Measurements from ENCODE around the gene CNTN5. TPM values are rescaled to one million over a fixed set of nuclear protein-coding genes. Genes with fewer than 3 reads are reported as not detected.
"Not testable (repeated sequence)": the region's sequence is repeated elsewhere in the genome, so short reads cannot be mapped to it uniquely, and the experiment has no call there.

CNTN5 gene
- total and polyA plus RNA-seq, 2 experiments from 2014 or later: not detected

- H3K4me3 ChIP-seq: no peak overlapping the region
- H3K9ac ChIP-seq: no peak overlapping the region
- no peaks in the 10 kb centered on the region for H4K20me1 ChIP-seq (ENCODE audit: insufficient read depth)
- H3K79me2 ChIP-seq (ENCODE audit: insufficient read depth): no peaks in the 10 kb centered on the region
- no peaks in the 10 kb centered on the region for H3K9me2 ChIP-seq (ENCODE audit: insufficient read depth)
- no peak overlapping the region for H3K4me2 ChIP-seq (ENCODE audit: unreplicated experiment)
- H3K27ac ChIP-seq: no peak overlapping the region
- in situ Hi-C loops (cut with MboI): no loop called here
- no peaks in the 10 kb centered on the region for H3F3A ChIP-seq (ENCODE audit: insufficient read depth)
- no peaks in the 10 kb centered on the region for H3K36me3 ChIP-seq (ENCODE audit: low read depth)
- H2AFZ ChIP-seq: no peak overlapping the region
- TF ChIP-seq EZH2 (IDR thresholded peaks at IDR 0.05; ENCODE audit: insufficient read depth, poor library complexity, severe bottlenecking): no peak
- TF ChIP-seq EZH2phosphoT487 (IDR thresholded peaks at IDR 0.05; ENCODE audit: insufficient read depth, low read depth): no peak
- H3K4me1 ChIP-seq (ENCODE audit: insufficient read depth): no peaks in the 10 kb centered on the region
- 38 to 43% methylated on average over 16 of the region's 16 CpGs for WGBS, 2 experiments (ENCODE audit: low coverage in 1 of 2, low lambda C conversion rate in 2 of 2, missing lambda C conversion rate in 2 of 2)
- H3K27me3 ChIP-seq (replicated peaks; ENCODE audit: insufficient read depth): no peaks in the 10 kb centered on the region
- no peaks in the 10 kb centered on the region for H3K9me3 ChIP-seq (ENCODE audit: low read depth)
- DNase-seq: no peak
Observed at GRCh38 chr11:100273066-100273815, 1252.5 kb downstream of the CNTN5 start.

- H3K9ac ChIP-seq; DNase-seq; H3F3A ChIP-seq (ENCODE audit: insufficient read depth); H4K20me1 ChIP-seq (ENCODE audit: insufficient read depth); H3K4me1 ChIP-seq (ENCODE audit: insufficient read depth); H3K9me2 ChIP-seq (ENCODE audit: insufficient read depth); H3K79me2 ChIP-seq (ENCODE audit: insufficient read depth); H3K4me2 ChIP-seq (ENCODE audit: unreplicated experiment); H3K27me3 ChIP-seq (replicated peaks; ENCODE audit: insufficient read depth); H3K9me3 ChIP-seq (ENCODE audit: low read depth); in situ Hi-C loops (cut with MboI); H3K4me3 ChIP-seq; H3K36me3 ChIP-seq (ENCODE audit: low read depth); H3K27ac ChIP-seq; H2AFZ ChIP-seq: not testable (repeated sequence)
- WGBS, 2 experiments (ENCODE audit: low coverage in 1 of 2, low lambda C conversion rate in 2 of 2, missing lambda C conversion rate in 2 of 2): 29 to 32% methylated on average over 4 of the region's 4 CpGs
Observed at GRCh38 chr11:100274466-100274865, 1253.7 kb downstream of the CNTN5 start.

GRCh38 chr11:100294748-100295147, 1274.0 kb downstream of the CNTN5 start:
- no peak overlapping the region for H3K27ac ChIP-seq
- H3K9me3 ChIP-seq (ENCODE audit: low read depth): no peaks in the 10 kb centered on the region
- DNase-seq: no peak
- TF ChIP-seq EZH2phosphoT487 (IDR thresholded peaks at IDR 0.05; ENCODE audit: insufficient read depth, low read depth) (no peak), EZH2 (IDR thresholded peaks at IDR 0.05; ENCODE audit: insufficient read depth, poor library complexity, severe bottlenecking) (no peak)
- 32 to 33% methylated on average over 6 of the region's 6 CpGs for WGBS, 2 experiments (ENCODE audit: low coverage in 1 of 2, low lambda C conversion rate in 2 of 2, missing lambda C conversion rate in 2 of 2)
- H3K36me3 ChIP-seq (ENCODE audit: low read depth): no peaks in the 10 kb centered on the region
- no peak overlapping the region for H3K9ac ChIP-seq
- H3K79me2 ChIP-seq (ENCODE audit: insufficient read depth): no peaks in the 10 kb centered on the region
- no peaks in the 10 kb centered on the region for H3K9me2 ChIP-seq (ENCODE audit: insufficient read depth)
- in situ Hi-C loops (cut with MboI): no loop called here
- no peaks in the 10 kb centered on the region for H4K20me1 ChIP-seq (ENCODE audit: insufficient read depth)
- no peak overlapping the region for H3K4me2 ChIP-seq (ENCODE audit: unreplicated experiment)
- no peak overlapping the region for H3K4me3 ChIP-seq
- H3K4me1 ChIP-seq (ENCODE audit: insufficient read depth): no peaks in the 10 kb centered on the region
- H3K27me3 ChIP-seq (replicated peaks; ENCODE audit: insufficient read depth): no peaks in the 10 kb centered on the region
- H2AFZ ChIP-seq: no peak overlapping the region
- no peaks in the 10 kb centered on the region for H3F3A ChIP-seq (ENCODE audit: insufficient read depth)

GRCh38 chr11:100296051-100296679, 1275.4 kb downstream of the CNTN5 start:
- in situ Hi-C loops (cut with MboI): no loop called here
- H3K27ac ChIP-seq: no peak overlapping the region
- WGBS, 2 experiments (ENCODE audit: low coverage in 1 of 2, low lambda C conversion rate in 2 of 2, missing lambda C conversion rate in 2 of 2): 10% methylated on average over 5 of the region's 5 CpGs

More at GRCh38 chr11:100296051-100296679, 1275.4 kb downstream of the CNTN5 start:
- H3K4me2 ChIP-seq (ENCODE audit: unreplicated experiment): no peak overlapping the region
- no peaks in the 10 kb centered on the region for H4K20me1 ChIP-seq (ENCODE audit: insufficient read depth)
- H3K79me2 ChIP-seq (ENCODE audit: insufficient read depth): no peaks in the 10 kb centered on the region
- H3F3A ChIP-seq (ENCODE audit: insufficient read depth): no peaks in the 10 kb centered on the region
- DNase-seq: no peak
- no peak overlapping the region for H3K9ac ChIP-seq
- H3K36me3 ChIP-seq (ENCODE audit: low read depth): no peaks in the 10 kb centered on the region
- no peak for TF ChIP-seq EZH2phosphoT487 (IDR thresholded peaks at IDR 0.05; ENCODE audit: insufficient read depth, low read depth)
- TF ChIP-seq EZH2 (IDR thresholded peaks at IDR 0.05; ENCODE audit: insufficient read depth, poor library complexity, severe bottlenecking): no peak
- H3K9me2 ChIP-seq (ENCODE audit: insufficient read depth): no peaks in the 10 kb centered on the region
- no peak overlapping the region for H3K4me3 ChIP-seq
- no peaks in the 10 kb centered on the region for H3K9me3 ChIP-seq (ENCODE audit: low read depth)
- H3K27me3 ChIP-seq (replicated peaks; ENCODE audit: insufficient read depth): no peaks in the 10 kb centered on the region
- no peaks in the 10 kb centered on the region for H3K4me1 ChIP-seq (ENCODE audit: insufficient read depth)
- no peak overlapping the region for H2AFZ ChIP-seq

All from GM23248 (cell line).